Measurements from ENCODE around the gene SIT1. TPM values are rescaled to one million over a fixed set of nuclear protein-coding genes. Genes with fewer than 3 reads are reported as not detected.
"Not testable (repeated sequence)": the region's sequence is repeated elsewhere in the genome, so short reads cannot be mapped to it uniquely, and the experiment has no call there.

SIT1 gene
- polyA plus RNA-seq, 4 donors, result 0.32 to 0.46 TPM; not detected in 2

DNA sequence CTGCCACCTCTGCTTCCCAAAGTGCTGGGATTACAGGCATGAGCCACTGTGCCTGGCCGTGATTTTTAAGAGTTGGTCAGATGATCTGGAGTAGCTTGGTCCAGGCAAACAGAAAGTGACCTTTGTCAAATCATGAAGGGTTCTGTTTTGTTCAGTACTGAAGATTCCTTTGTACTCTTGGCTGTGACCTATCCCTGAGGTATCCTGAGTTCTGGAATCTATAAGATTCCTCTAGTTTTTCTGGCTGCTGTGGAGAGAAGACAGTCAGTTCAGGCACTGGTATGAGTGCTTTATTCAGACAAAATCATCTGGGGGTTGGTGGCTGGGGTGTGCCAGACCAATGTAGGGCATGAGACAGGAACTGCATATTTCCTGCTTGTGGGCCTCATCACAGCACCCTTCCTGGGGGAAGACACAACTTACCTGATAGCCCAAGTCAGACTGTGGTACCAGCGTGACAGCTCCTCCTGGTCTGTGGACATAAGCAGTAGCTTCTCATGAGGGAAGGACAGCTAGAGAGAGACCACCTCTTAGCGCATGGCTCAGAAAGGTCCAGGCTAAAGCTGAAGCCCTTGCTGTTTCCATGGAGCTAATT is 11.1 kb upstream of the SIT1 start:
- no peak for DNase-seq (ENCODE audit: low read depth in 4 of 4, low spot score in 3 of 4)

DNA sequence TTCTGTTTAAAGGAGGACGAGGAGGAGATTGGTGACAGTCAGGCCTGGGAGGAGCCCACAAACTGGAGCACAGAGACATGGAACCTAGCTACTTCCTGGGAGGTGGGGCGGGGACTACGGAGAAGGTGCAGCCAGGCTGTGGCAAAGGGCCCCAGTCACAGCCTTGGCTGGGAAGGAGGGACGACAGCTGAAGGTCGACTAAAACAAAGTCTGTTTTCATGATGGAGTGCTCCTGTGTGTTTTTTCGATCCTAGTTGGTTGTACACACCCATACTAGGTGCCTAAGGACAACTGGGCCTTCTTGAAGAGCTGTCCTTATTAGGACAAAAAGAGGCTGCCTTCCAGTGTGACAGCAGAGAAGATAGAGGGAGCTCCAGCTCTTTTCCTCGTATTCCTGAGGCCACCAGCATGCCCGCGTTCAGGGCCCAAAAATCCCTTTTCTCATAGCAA is 10.3 kb upstream of the SIT1 start:
- DNase-seq (ENCODE audit: low read depth in 4 of 4, low spot score in 3 of 4), result no peak

DNA sequence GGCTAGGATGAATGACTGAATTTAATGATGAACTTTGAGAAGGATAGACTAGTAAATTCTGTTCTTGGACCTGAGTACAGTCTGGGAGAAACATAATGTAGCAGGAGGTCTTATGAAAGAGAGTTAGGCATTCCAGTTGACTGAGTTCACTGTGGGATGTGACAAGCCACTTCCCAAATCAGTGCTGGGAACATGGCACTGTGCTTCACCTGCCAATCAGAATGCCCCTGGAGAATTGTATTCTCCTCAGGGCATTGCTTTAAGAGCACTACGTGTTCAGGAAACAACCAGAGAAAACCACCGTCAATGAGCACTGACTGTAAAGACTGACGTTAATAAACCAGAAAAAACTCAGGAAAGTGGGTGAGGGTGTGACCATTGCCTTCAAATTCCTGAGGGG is 8.6 kb upstream of the SIT1 start:
- DNase-seq (ENCODE audit: low read depth in 4 of 4, low spot score in 3 of 4), result no peak

DNA sequence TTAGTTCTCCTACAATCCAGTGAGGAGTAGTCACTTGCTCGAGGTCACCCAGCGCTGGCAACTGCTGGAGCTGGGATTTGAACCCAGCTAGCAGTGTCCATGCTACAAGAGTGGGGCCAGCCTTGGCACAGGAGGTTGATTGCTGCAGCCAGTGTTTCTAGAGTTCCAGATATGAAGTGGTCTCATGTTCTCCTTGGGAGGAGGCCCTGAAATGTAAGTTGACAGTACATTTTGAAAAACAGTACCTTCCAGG is 8.2 kb upstream of the SIT1 start:
- DNase-seq (ENCODE audit: low read depth in 4 of 4, low spot score in 3 of 4), result no peak

DNA sequence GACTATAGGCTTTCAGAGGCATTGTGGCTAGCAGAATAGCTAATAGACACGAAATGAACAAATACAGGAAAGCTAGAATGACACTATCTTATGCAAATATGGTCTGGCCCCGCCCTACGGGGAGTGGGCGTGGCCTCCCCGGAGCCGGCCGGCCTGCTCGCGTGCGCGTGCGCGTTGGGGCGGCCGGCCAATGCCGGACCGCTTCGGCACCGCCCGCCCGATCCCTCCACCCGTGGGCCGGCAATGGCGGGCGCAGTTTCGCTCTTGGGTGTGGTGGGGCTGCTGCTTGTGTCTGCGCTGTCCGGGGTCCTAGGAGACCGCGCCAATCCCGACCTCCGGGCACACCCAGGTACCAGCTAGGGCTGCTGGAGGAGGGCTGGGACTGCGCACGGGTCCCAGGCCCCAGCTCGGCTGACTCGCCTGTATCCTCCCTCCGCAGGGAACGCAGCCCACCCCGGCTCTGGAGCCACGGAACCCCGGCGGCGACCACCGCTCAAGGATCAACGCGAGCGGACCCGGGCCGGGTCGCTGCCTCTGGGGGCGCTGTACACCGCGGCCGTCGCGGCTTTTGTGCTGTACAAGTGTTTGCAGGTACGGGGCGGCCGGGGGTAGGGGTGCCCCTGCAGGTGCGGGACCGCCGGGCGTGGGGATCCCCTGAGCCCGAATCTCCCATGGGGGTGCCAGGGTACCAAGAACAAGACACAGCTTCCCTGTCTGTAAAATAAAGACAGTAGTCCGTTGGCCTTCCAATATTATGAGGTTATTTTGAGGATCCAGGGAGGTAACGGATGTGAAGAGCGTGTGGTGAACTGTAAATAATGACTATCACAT is 7.6 kb upstream of the SIT1 start, which contains the start of gene CCDC107:
CCDC107 (plus strand) TSS at position 156 of the 831 bp plus-strand sequence; CDS start at position 244, 88 bp downstream.
- peak; percentile 79 to 82 (median 81) for DNase-seq (ENCODE audit: low read depth in 4 of 4, low spot score in 3 of 4)

- peak; percentile 94 to 97 (median 96) for DNase-seq (ENCODE audit: low read depth in 4 of 4, low spot score in 3 of 4)
Measured at GRCh38 chr9:35657546-35658136, 6.9 kb upstream of the SIT1 start, which contains the start of gene RMRP. Gene RMRP (minus strand): TSS chr9:35658019.

DNA sequence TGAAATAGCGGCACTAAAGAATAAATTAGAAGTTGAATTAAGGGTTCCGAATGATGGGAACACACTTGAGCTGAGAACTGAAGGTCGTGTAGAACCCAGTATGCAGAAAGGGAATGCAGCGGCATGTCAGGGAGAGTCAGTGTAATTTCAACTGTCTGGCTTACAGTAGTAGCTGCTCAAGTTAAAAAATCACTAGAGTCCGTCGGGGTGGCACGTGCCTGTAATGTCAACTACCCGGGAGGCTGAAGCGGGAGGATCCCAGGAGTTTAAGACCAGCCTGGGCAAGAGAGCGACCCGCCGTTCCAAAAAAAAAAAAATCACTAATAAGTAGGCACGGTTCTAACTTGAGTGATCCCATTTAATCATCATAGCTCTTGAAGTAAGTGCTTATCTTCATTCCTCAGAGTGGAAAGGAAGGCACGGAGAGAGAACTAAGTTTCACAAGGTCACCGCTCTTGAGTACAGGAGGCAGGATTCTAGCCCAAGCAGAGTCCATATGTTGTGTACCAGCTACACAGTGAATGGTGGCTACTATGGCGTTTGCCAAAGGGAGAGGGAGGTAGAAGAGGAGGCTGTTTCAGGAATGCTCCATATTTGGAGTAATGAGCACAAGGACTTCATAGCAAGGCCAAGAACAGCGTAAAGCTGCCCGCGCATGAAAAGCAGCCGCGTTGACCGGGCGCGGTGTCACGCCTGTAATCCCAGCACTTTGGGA is 6.3 kb upstream of the SIT1 start:
- DNase-seq (ENCODE audit: low read depth in 4 of 4, low spot score in 3 of 4), result no peak

DNA sequence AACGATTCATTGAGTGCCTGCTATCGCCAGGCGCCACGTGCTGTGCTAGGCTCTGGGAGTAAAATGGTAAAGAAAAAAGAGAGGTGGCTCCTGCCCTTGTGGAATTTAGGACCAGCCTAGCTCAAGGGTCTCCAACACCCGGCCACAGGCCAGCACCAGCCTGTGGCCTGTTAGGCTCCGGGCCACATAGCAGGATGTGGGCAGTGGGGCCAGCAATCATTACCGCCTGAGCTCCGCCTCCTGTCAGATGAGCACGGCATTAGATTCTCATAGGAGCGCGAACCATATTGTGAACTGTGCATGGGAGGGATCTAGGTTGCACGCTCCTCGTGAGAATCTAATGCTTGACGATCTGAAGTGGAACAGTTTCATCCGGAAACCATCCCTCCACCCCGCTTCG is 5.6 kb upstream of the SIT1 start:
- DNase-seq (ENCODE audit: low read depth in 4 of 4, low spot score in 3 of 4), result no peak

GRCh38 chr9:35653611-35654010 is 2.9 kb upstream of the SIT1 start:
- no peak for DNase-seq (ENCODE audit: low read depth in 4 of 4, low spot score in 3 of 4)

GRCh38 chr9:35652829-35653209 is 2.1 kb upstream of the SIT1 start:
- no peak for DNase-seq (ENCODE audit: low read depth in 4 of 4, low spot score in 3 of 4)

DNA sequence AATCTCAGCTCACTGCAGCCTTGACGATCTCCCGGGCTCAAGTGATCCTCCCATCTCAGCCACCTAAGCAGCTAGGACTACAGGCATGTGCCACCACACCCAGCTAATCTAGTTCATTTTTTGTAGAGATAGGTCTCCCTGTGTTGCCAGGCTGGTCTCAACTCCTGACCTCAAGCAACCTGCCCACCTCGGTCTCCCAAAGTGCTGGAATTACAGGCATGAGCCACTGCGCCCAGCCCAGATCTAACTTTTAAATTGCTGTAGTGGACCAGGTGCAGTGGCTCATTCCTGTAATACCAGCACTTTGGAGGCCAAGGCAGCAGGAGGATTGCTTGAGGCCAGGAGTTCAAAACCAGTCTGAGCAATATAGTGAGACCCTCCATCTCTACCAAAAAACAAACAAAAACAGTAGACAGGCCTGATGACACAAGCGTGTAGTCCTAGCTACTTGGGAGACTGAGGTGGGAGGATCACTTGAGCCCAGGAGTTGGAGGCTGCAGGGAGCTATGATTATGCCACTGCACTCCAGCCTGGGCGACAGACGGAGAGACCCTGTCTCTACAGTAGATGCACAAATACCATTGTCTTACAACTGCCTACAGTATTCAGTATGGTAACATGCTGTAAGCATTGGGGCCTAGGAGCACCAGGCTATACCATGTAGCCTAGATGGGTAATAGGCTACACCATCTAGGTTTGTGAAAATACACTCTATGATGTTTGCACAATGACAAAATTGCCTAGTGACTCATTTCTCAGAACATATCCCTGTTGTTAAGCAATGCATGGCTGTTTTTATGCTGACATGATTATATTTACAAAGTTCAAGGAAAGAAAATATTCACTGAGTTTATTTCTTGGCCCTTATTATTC is 1.5 kb upstream of the SIT1 start:
- no peak for DNase-seq (ENCODE audit: low read depth in 4 of 4, low spot score in 3 of 4)

DNA sequence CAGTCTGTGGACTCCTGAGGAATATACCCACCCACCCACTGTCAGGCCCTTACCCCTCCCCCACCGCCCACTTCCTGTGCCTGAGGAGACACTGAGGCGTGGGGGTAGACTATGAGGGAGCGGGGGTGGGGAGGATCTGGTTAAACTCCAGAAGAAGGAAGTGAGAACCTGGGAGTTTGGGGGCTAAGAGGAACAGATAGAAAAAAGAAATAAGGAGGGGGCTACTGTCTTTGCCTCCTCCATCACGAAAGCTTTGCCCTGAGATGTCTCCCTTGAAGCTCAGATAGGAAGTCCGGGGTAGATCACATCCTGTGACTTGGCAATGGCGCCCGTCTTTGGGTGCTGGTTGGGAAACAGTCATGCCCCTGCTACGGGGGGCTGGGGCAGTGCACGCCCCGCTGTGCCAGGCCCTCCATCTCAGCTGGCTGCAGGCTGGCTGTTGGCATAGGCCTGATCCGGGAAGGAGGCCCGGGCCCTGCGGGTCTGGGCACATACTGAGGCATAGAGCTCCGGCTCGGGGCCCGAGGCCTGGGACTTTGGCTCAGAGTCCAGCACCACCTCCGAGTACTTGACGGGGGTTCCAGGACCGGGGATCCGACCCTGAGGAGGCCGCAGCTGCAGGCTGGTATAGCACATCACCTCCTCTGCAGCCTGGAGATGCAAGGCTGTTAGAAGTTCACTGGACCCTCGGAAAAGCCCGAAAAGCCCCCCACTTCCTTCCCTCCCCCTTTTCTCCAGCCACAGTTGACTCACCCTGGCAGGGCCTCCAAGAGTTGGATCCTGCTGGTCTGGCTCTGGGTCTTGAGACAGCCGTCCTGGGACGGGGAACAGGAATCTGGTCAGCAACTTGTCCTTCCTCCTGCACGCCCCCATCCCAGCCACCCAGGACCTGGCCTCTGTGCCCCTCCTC is 1.0 kb downstream of the SIT1 start:
- no peak for DNase-seq (ENCODE audit: low read depth in 4 of 4, low spot score in 3 of 4)

DNA sequence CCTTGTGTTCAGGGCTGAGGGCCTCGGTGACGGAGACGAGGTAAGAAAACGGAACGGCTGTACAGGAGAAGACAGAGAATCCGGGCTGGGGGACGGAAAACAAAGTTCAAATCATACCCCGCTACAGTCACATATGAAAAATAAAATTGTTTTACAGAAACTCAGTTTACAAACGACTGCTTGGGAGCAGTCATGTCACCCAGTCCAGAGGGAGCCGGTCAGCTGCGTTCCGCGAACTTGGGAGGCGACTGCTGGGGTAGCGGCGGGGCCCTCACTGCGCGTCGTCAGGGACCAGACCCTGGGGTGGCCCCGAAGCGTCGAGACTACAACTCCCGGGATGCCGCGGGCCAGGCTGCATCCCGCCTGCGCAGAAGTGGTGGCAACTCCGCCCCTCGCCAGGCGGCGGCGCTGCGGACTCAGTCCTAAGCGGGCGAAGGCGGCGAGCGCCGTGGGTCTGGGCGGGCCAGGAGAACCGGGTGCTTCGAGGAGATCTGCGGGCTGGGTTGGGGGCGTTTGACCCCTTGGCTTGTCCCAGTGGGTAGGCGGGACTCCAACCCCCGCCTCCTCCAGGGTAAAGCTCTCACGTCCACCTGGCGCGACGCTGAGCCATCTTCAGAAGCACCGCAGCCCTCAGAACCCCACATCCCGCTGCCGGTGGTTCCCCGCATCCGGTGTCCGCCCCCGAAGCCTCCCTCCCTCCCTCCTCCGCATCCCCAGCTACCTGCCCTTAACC is 4.0 kb downstream of the SIT1 start:
- DNase-seq (ENCODE audit: low read depth in 4 of 4, low spot score in 3 of 4), result peak; percentile 84 to 88 (median 86)

- DNase-seq (ENCODE audit: low read depth in 4 of 4, low spot score in 3 of 4), result peak in 3 of 4 donors; percentile 46 to 68 (median 57)
Measured at GRCh38 chr9:35646153-35646532, 4.6 kb downstream of the SIT1 start.

DNA sequence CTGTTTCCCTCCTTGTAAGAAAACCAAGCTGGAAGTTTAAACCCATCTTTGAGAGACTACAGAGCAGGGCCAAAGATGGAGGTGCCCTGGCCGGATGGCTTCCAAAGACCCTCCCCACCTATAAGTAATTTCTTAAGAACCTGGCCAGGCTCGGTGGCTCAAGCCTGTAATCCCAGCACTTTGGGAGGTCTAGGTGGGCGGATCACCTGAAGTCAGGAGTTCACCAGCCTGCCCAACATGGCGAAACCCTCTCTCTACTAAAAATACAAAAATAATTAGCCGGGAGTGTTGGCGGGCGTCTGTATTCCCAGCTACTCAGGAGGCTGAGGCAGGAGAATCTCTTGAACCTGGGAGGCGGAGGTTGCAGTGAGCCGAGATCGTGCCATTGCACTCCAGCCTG is 5.0 kb downstream of the SIT1 start:
- DNase-seq (ENCODE audit: low read depth in 4 of 4, low spot score in 3 of 4), result not testable (repeated sequence)

DNA sequence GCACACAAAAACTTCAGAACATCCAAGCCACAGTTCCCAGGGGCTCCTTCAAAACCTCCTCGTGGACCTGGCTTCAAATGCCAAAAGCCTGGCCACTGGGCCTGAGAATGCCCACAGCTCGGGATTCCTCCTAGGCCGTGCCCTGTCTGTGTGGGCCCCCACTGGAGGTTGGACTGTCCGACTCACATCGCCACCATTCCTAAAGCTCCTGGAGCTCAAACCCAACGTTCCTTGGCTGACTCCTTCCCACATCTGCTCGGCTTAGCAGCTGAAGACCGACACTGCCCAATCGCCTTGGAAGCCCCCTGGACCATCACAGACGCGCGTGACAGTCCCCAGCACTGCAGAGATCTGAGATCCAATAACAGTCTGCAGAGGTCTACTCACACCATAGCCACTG is 7.7 kb downstream of the SIT1 start:
- DNase-seq (ENCODE audit: low read depth in 4 of 4, low spot score in 3 of 4), result no peak

- not testable (repeated sequence) for DNase-seq (ENCODE audit: low read depth in 4 of 4, low spot score in 3 of 4)
Measured at GRCh38 chr9:35641478-35641877, 9.3 kb downstream of the SIT1 start.

- not testable (repeated sequence) for DNase-seq (ENCODE audit: low read depth in 4 of 4, low spot score in 3 of 4)
Measured at GRCh38 chr9:35640431-35640830, 10.3 kb downstream of the SIT1 start.

GRCh38 chr9:35639631-35640030 is 11.1 kb downstream of the SIT1 start:
- no peak for DNase-seq (ENCODE audit: low read depth in 4 of 4, low spot score in 3 of 4)

Measured in left renal pelvis (tissue), 4 donors.